NCI-H510A (cell line): Measurements from ENCODE around the gene PSMD10.

ENCODE experiments used
- DNase-seq: peaks from one replicate; lab custom pipeline; 2025; lab: John Stamatoyannopoulos, UW

PSMD10 gene, protein sequence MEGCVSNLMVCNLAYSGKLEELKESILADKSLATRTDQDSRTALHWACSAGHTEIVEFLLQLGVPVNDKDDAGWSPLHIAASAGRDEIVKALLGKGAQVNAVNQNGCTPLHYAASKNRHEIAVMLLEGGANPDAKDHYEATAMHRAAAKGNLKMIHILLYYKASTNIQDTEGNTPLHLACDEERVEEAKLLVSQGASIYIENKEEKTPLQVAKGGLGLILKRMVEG

DNA sequence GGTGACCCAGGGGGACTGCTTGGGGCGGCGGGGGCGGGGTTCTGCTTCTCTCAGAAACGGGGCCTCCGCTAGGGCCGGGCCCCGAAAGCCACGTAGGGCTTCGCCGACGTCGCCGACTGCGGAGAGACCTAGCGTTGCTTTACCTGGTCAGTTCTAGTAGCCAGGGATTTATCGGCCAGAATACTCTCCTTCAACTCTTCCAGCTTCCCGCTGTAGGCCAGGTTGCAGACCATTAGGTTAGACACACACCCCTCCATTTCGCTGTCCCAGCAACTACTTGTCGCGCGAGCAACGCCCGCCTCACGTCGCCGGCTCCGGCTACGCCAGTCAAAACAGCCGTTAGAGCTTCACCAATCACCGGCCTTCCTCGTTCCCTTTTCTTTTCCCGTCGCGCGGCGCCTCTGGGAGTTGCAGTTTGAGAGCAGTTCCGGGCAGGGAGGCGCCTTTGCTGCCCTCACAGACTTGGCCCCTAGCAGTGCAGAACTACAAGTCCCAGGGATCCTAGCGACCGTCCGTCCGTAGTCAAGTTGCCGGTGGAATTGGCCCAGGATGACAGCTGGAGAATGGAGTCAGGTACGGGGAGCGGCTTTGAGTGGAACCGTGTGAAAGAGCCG is at the start of gene PSMD10, which contains the start of gene ATG4A:
Gene PSMD10 (minus strand): TSS at position 279 of the 614 bp plus-strand sequence. CDS start 22 bp downstream, at position 257.
Gene ATG4A (plus strand): TSS at position 515 of the 614 bp plus-strand sequence. CDS start 49 bp downstream, at position 564.
- DNase-seq = peak; percentile 82

DNA sequence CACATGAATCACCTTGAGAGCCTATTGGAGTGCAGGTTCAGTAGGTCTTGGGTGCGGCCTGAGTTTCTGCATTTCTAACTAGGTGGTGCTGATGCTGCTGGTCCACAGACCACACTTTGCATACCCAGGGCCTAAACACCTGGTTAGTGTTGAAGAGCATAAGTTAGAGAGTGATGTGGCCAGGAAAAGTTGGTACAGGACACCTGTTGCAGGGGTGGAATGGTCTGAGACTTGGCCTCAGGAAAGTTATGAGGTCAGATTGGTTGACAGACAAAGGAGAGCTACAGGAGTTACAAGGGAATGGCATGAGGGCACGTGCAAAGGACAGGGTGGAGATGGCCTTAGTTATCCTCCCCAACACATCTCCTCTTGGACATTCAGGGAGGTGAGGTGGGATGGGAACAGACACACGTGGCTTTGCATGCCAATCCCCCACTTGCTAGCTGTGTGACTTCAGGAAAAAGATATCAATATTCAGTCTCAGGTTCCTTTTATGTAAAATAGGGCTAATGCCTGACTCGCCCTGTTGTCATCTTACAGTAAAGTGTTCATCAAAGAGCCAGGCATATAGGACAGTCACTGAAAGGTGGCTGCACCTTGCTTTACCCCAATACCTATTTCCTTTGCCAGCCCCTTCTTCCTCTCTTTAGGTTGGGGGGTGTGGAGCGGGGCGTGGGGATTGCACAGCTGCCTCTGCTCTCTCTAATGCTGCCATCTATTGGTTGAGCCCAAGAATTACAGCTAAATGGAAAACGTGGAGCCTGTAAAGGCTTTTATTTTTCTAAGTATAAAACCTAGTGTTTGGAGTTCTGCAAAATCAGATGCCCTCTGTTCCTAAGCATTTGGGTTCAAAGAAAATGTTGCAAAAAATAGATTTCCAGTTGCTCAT is 47.7 kb upstream of the PSMD10 start:
- DNase-seq = no peak

DNA sequence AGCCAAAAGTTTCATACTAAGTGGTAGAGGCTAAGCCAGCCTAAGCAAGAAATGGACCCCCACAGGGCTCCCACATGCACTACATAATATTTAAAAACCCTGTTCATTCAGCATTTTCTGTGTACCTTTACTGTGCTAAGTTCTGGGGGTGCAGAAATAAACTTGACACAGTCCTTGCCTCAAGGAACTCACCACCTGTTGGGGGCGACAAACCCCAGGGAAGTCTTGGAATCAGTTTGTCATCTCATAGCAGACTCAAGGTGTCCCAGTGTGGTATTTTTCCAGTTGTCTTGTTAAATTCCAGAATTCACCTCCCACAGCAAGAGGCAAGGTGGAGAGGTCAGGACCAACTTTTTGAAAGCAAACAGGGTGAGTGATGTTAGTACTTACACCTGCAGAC is 43.4 kb upstream of the PSMD10 start:
- no peak for DNase-seq

DNA sequence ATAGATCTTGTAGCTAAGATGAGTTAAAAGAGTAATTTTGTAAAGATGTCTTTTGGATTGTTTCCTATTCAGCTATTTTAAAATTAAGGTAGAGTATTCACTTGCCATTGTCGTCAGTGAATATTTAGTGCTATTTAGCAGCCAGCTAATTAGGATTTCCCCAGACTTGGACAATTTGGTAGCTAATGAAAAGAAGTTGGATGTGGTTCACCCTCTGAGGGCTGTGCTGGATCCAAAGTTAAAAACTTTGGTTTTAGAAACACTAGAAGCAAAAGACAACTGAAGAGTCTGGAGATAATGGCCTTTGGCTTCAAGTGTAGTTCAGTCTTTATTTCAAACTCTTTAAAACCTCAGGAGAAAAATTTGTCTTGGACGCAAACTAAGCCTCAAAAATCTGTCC is 41.5 kb upstream of the PSMD10 start:
- DNase-seq = no peak

DNA sequence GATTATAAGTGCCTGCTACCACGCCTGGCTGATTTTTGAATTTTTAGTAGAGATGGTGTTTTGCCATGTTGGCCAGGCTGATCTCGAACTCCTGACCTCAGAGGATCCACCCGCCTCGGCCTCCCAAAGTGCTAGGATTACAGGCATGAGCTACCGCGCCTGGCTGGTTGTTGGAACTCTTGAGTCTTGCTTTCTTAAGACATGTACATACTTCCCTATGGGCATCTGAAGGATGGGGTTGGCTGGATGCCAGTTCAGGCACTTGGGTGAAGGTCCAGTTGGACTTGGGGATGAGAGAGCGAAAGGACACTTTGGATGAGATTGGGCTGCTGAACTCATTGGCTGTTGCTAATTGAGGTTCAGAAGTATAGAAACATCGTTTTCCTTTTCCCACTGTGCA is 40.7 kb upstream of the PSMD10 start:
- no peak for DNase-seq

DNA sequence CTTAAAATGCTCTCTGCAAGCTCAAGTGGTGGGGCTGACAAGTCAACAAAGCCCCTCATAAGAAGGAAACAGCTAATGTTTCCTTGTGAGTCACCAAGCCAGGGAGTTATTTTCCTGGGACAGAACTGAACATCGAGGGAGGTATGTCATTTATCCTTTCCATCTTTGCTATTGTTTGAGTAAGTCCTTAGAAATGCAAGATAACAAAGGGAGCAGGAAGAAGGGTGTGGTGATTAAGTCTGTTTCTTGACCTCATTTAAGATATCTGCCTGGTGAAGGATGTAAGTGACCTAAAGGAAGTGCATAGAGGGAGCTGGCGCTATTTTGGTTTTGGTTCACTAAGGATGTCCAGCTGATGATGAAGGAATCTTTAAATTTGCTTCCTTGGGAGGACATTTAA is 40.1 kb upstream of the PSMD10 start:
- DNase-seq = no peak

DNA sequence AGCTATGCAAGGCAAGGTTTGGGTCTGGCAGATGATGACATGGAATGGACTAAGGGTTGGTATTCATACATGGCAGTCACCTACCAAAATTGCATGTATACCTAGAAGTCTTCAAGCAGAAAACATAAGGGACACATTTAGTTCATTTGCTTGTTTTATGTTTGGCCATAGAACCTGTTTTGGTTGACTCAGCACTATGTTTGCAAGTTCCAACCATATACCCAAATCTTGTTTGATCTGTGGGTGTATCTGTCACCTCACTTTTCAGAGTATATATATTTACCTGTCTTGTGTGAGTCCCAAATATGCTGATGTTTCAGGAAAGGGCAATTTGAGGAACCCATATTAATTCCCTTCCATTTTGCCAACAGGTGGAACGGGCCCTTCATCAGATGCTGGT is 39.5 kb upstream of the PSMD10 start:
- no peak for DNase-seq

DNA sequence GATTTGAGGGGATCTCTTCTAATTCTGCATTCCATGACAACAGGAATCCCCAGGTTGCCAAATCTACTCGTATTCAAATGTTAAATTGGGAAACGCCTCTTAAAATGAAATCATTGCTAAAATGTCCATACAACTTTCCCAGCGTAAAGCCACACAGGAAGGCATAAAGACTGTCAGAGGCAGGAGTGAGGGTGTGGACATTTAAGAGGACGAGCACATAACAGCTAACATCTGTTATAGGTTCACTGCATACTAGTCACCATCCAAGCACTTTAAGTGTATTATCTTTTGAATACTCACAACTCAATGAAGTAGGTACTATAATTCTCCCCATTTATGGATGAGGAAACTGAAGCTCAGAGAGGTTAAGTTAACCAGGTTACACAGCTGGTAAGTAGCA is 35.8 kb upstream of the PSMD10 start:
- DNase-seq = no peak

DNA sequence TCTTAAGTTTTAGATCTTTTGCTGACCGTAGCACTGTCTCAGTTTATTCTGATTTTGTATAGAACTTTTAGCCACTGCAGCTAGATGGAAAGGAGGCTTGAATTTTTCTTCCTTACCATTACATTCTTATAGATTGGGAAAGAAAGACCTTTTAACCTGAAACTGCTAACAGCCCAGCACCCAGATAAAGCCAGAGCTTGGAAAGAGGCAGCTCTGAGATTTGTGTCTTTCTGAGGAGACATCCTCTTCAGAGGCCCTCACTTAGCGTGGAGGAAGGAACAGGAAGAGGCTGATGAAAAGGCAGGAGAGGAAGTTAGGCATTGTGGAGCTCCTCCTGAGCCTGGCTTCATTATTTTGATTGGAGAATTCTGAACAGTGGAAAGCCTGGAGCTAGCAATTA is 35.3 kb upstream of the PSMD10 start:
- no peak for DNase-seq

DNA sequence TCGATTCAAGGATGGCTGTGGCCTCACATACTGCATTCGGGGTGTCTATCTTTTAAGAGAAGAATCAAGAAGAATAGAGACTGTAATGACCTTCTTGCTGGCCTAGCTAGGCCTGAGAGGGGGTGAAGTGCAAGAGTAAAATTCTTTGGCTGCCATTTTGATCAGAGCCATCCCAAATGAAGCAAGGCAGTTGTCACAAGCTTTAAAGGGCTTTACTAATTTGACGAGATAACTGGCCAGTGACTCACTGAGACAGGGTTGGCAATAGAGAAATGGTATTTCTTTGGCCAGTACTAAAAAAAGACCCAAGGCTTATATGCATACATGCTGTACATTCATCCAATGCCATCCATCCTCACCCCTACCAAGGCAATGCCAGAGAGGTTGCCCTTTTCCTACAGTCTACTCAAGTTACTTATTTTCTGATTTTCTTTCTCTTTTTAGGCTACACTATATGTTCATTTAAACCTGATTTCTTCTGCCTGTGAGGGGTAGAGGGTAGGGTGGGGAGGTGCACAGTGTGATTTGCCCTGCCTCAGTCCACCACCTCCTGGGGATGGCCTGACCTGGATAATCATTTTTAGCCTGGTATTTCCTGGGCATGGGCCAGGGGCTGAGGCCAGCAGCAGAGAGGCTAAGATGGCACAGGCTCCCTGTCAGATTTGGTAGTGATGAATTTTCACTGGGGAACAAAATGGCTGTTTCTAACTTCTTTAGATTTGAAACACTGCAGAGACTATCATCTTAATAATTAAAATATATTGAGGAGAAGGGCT is 32.4 kb upstream of the PSMD10 start:
- no peak for DNase-seq

DNA sequence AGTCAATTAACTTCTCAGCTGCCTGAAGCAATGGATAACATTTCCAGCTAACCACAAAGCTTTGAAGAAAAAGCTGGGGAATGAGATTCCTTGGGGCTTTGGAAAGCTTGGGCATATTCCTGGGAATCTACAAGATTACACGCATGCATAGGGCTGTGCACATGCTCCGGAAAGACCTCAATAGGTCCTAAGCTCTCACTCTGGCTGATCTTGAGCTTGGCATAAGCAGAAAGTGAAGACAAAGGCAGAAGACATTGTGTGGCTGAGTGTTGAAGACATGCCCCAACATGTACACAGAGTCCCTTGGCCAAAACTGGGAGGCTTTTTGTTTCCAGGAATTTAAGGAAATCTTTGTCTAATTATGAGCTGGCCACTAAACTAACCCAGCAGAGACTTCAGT is 31.4 kb upstream of the PSMD10 start:
- no peak for DNase-seq

DNA sequence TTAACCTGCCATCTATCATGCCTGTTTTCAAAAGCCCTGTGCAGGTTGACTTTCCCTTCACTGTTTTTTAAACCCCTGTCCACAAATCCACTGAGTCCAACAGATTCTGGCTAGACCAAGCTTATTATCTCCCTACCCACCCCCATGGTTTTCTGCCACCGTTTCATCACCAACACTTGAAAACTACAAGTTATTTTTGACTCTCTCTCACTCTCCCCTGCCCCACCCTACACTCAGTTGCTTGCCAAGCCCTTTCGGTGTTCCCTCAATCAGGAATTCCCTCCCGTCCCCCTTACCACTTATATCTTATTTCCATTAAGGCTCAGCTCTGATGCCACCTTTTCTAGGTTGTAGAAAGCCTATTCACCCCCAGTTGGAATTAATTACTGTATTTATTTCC is 29.9 kb upstream of the PSMD10 start:
- DNase-seq = no peak

DNA sequence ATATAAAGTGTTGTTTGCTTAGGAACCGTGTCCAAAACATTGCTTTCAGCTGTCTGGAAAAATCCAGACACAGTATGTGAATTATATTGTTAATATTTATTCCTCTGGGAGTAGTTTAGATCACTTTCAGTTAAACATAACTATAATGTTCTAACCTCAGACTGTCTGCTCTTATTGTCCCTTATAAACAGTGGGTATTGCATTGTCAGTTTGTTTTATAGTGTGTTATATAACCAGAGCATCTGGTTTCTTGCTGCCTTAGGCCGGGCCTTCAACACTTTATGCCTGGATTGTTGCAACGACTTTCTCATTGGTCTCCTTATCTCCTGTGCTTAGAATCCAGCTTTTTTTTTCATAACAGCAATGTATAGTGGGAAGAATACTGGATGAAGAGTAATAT is 26.6 kb upstream of the PSMD10 start:
- DNase-seq = no peak

DNA sequence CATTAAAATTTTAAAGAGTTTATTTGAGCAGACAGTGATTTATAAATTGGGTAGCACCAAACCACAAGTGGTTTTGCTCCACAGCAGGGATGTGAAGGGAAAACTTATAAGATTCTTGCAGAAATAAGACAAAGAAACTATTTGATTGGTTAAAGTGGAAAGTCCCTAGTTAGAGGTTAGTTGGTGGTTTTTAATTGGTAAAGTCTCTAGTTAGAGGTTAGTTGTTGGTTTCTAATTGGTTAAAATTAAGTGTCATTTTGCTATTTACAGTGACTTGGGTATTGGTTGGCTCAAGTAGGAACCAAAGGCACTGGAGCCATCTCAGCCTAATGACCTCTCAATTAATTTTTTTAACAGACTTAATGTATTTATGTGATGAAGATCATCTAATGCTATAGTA is 23.2 kb upstream of the PSMD10 start:
- no peak for DNase-seq

DNA sequence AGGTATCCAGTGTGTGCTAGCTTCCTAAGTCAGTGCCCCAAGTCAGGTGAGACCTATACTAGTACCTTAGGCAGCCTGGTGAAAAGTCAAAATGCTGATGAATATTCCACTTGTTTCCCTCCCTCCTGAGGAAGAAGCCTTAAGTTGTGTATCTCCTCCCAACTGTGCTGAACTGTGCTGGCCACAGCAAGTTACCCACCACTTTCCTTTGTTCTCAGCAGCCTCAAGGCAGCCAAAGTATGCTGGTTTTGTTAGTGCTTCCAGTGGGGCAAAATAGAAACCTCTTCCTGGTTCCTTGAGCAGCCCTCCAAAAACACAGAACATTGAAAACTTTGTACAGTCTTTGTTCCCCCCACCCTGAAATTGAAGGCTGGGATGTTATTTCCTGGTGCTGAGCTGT is 14.1 kb upstream of the PSMD10 start:
- no peak for DNase-seq

DNA sequence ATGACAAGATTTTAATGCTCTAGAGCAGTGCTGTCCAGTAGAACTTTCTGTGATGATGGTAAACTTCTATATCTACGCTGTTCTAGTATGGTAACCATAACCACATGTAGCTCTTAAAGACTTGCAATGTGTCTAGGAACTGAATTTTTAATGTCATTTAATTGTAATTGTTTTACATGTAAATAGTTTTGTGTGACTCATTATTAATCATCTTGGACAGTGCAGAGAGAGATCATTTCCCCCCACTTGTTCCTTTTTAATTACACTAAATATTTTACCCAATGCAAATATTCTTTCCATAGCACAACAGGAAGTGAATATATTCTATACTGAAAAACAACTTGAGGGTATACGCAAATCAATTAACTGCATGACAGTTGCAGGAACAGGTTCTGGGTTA is 6.0 kb upstream of the PSMD10 start:
- no peak for DNase-seq

DNA sequence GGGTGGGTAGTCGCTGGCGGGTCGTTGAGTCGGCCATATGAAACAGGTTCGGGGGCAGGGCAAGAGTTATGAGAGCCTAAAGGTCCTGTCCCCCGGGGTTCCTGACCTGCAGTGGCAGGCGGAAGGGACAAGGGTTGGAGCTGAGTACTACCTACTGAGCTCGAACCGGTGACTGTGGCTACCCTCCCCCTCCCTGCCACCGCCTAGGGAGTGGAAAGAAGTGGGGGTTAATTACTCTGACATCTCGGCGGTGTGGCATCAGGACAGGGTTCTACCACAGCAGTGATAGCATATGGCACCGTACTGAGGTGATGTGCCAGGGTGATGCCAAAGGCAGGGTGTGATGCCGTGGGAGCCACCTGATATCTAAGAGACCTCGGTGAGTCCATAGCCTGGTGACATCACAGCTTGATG is 543 bp upstream of the PSMD10 start:
- DNase-seq = no peak

DNA sequence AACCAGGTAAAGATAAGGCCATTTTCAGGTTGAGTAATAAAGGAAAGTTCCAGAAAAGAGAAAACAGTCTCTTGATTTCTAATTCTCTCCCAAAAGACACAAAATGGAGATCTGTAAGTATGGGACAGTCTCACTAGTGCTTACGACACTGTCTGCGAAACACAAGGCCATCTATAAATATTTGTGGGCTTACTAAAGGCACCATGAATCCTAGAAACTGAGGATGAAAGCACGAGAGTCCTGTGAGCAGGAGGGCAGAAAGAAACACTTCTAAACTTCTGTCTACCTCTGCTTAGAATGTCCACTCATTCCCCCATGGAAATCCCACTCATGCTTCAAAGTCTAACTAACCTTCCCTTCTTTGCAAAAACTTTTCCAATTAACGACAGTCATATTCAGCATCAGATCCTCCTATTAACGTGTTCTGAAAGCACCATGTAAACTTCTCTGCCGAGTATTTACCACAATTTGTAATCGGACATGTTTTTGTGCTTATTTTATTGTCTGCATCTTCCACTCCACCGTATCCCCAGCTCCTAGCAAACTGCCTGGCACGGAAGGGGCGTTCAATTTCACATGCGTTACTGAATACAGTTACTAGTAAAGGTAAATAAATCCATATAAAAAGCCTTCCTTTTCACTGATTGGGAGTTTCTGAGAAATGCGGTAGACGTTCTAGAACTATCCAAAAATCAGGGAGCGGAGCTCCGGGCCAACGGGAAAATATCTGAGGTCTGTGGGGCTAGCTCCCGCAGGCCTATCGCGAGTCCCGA is 665 bp downstream of the PSMD10 start:
- no peak for DNase-seq

DNA sequence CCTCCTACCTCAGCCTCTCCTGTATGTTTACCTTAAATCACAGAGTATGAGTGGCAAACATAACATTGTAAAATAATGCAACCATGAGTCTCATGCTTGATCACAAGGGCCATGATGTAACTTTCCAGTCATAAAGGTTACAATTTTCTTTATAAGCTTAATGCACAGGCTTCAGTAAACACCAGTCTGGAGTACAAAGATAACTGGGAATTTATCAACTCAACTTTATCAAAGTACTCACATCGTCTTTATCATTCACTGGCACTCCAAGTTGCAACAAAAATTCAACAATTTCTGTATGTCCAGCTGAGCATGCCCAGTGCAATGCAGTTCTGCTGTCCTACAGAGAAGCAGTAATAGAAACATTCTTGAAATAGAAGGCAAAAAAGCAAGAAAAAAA is 2.8 kb downstream of the PSMD10 start:
- no peak for DNase-seq

DNA sequence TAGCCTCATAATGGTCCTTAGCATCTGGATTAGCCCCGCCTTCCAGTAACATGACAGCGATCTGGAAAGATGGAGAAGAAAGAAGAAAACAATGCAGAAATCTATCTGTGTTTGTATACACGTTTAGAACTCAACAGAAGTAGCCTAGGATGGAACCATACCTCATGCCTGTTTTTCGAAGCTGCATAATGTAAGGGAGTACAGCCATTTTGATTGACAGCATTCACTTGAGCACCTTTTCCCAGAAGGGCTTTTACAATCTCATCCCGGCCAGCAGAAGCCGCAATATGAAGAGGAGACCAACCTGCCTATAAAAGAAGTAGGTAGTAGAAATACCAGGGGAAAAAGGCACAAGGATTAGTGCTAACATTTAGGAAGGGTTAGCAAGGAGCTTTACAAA is 3.5 kb downstream of the PSMD10 start:
- no peak for DNase-seq

DNA sequence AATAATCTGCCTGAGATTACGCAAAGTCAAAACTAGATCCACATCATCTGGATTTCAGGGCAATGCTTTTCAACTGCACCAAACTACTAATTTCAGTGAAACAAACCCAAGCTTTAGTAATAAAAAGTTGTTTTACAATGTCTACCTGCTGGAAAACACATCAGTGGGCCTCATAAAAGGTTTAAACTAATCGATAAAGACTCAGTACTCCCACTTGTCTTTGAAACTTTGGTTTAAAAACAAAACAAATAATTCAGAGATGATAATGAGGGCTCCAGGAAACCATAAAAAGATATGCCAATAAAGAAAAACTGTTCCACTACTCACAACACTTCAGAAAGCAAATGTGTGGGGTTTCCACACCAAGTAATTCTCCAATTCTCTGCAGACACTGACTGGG is 10.2 kb downstream of the PSMD10 start:
- DNase-seq = no peak

DNA sequence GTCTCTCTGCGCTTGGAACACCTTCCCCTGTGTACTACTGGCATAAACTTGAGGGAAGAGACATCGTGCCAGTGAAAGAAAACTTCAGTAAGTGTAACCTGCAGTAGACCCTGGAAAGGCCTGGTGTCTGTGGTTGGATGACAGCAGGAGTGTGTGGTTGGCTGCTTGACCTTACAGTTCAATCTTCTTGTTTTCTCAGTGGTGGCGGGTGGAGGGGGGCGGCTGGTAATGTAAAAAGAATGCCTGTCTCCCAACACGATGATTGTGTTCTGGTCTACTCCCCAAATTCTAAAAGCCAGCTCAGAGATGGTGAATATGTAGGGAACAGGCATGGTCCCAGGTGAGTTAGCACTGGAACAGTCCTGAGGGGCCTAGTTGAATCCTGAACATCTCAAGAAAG is 18.6 kb downstream of the PSMD10 start:
- DNase-seq = no peak
